Activated CD4-positive, alpha-beta T cell treated with anti-CD3 and anti-CD28 coated beads, Interleukin-2, amount 50 U/mL, for 48 hours (primary cell): Measurements from ENCODE around the gene ANKRD9.

Experiments used
- DNase-seq, 2 experiments: peaks; one replicate each; pipeline ENCODE4 v3.0.0-alpha.2; 2020

Gene ANKRD9

DNA sequence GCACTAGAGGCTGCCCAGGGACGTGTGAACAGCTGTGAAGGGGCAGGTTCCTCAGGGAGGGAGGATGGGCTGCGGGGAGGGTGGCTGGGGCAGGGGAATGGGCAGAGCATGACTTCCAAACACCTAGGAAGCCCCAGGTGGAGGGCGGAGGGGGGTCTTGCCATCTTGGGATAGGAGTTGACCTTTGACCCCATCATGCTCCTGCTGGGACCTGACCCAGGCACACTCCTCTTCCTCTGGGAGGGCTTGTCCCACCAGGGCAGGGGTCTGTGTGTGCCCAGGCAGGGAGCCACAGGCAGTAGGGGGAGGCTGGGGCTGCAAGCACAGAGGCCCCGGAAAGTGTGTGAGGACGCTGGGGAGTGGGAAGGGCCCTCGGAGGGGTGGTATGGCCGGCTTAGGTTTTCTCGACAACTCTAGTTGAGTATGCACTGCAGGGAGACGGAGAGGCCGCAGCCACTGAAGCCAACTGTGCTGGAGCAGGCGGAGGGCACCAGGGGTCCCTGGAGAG lies 3.3 kb upstream of the ANKRD9 start:
- DNase-seq, result no peak

GRCh38 chr14:102511538-102511937 lies 2.0 kb upstream of the ANKRD9 start:
- no peak for DNase-seq

DNA sequence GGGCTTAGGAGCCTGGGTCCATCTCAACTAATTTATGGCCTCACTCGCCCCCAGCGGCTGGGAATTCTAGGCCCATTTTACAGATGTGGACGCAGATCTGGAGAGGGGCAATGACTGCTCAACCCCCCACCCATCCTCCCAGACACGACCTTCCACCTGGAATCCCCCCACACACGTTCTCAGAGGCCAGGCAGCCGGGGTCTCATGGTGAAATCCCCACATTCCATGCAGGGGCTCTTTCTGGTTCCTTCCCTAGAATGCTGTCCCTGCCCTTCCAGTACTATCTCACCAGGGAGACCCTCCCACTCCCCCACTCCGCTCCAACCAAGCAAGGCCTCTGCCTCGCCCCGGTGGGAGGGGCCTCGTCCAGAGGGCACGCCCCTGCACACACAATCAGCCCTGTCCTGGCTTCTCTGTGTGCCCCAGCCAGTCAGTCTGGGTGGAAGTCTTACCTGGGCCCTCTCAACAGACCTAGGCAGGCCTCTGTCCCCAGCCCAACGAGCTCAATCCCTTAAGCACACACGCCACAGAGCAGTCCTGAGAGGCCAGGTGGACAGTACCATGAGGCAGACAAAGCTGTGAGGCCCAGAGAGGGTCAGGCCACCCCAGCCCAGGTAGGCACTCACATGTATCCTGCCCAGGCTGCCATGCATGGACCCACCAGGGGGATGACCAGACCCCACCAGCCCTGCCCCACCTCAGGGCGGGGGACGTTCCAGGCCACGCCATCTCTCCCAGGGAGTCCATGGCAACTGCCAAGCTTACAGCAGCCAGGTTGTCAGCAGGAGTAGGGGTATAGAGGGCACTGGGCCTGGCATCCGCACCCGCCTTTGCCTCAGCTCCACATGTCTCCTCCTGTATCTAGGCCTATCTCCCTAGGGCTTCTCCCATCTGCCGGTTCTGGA lies 1.3 kb upstream of the ANKRD9 start:
- DNase-seq, result peak; percentile 37 to 39

DNA sequence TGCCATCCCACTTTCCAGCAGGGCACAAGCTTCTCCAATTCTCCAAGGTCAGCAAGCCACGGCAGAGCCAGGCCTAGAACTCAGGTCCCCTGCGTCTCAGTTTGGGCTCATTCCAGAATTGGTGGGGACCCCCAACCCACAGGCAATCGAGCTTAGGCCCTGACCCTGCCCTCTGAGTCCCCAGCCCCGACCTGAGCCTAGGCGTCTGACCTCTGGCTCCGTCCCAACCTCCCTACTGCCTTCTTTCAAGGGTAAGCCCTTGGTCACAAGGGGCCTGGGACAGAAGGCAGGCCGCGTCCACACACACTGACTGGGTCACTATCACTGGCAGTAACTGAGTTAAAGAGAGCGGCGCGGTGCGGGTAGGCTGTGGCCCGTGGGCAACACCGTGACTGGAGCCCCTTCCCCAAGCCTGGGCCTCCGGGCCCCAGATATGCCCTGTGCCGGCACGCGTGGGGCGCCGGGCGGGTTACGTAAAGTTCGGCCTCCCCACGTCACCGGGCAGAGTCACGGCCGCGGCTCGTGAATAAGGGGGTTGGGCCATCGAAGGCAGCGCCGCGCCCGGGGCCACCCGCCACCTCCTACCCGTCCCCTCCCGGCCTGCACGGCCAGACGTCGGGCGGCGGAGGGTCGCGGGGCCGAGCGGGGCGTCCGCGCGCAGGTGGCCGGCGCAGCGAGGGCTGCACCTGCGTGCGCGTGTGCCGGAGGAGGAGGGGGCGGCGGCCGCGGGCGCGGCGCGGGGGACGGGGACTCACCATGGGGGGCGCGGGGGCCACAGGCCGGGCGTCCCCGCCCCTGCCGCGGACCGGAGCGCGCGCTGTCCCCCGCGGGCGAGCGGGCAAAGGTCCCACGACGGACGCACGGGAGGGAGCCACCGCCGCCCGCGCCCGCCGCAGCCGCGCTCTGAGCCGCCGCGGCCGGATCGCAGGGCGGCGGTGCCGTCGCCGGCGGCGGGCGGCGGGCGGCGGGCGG lies 516 bp downstream of the ANKRD9 start:
- peak in 1 of 2 experiments; percentile 30 for DNase-seq

DNA sequence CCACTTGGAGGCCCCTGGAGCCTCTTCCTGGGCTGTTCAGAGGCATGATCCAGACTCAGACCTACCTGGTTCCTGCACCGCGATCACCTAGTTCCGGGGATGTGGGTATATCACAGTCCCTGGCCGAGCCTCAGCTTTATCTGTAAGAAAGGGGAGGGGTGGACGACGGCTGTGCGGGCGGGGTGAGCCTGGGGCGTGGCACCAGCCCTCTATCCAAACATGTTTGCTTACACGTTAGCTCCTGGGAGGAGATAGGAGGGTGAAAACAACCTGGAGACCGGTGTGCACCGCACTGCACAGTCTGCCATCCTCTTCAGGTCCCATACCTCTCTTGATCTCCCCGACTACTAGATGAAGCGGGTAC lies 1.2 kb downstream of the ANKRD9 start:
- DNase-seq, result no peak

- no peak for DNase-seq
Measured at GRCh38 chr14:102507857-102508312, 1.7 kb downstream of the ANKRD9 start.

- no peak for DNase-seq
Measured at GRCh38 chr14:102507081-102507856, 2.3 kb downstream of the ANKRD9 start.

DNA sequence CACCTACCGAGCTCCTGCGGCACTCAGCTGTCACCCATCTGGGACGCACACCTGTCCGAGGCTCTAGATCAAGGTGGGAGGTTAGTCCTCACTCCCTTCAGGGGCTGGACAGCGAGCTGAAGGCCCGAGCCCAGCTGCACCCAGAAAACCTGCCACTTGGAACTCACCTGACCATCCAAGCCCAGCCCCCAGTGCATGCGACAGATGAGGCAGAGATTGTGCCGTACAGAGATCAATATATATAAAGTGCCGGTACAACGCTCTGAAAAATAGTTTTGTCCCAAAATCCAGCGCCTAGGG lies 3.0 kb downstream of the ANKRD9 start:
- no peak for DNase-seq

DNA sequence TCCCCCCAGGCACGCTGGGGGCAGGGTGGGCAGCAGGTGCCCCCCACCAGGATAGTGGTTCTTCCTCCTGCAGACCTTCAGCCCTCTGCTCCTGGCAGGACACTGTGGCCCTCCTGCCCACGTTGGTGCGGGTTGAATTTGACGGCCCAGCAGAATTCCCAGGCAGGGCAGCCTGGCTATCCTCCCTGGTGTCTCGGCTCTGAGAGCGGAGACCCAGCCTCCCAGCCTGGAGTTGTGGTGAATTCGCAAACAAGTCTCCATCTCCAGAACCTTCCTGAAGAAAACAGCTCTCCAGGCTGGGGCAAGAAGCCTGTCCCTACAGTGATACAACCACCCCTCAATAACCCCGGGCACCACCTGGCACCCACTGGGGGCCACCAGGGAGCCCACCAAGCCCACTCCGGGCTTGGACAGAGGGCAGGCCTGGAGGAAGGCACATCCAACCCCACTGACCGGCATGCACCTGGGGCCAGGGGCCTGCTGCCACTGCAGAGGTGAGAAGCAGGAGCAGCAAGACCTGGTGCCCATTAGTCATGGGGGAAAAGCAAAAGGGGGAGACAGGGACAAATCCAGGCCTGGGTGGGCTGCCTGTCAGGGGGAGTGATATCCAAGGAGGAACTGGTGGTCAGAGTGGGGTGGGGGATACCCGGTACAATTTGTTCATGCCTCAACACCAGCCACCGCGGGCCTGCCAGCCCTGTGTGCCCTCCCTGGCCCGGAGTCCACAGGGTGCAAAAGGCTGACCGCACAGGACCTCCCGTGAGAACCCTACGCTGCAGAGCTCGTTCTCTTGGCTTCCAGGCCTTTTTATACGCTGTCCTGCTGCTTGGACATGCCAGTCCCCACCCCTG lies 3.6 kb downstream of the ANKRD9 start:
- no peak for DNase-seq

DNA sequence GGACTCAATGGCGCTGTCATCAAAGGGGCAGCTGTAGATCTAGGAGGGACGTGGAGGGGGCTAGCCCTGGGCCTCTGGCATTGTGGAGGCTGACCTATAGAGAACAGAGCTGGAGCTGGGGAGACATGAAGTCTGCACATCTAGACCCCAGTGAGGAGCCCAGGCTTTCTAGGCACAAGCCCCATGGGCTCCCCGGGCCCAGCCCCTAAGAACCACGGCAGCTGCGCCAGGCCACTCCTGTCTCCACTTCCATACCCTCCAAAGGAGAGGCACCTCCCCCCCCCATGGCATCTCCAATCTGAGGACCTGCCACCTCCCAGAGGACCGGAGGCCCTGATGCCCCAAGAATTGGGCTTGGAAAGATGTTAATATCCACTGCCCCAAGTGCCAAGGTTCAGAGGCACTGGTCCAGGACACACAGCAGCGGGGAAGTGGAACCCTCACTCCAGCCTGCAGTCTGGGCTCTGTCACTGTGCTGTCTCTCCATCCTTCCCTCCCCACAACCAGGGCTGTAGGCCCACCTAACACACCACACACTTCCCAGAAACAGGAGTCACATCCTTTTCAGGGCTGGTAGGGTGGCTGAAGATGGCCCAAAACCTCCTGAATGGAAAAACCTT lies 4.5 kb downstream of the ANKRD9 start:
- DNase-seq, result no peak

DNA sequence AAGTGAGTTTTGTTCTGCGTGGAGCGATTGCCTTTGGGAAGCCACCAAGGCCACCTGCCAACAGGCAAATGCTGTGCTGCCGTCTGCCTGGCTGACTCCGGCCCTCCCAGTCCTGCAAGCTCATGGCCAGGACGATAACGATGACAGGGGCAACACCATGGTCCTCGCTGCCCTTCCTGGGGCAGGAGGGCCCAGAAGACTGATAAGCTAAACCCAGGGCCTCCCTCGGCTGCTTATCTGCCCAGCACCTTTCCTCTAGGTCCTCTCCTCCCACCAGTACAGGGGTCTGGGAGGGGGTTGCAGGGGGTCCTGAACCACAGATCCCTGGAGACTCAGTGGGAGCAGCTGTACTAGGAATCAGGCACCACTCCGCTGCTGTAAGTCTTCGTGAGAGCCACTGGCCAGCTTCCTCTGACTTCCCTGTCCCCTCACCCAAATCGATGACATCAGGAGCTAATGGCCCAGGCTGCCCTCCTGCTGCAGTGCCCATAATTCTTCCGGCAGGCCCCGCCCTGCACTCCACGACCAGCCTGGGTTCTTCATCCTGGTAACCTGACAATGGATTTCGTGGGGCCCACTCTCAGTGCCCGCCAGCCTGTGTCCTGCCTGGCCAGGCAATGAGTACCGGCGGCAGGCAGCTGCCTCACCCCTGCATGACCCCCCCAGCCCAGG lies 5.1 kb downstream of the ANKRD9 start:
- no peak for DNase-seq

DNA sequence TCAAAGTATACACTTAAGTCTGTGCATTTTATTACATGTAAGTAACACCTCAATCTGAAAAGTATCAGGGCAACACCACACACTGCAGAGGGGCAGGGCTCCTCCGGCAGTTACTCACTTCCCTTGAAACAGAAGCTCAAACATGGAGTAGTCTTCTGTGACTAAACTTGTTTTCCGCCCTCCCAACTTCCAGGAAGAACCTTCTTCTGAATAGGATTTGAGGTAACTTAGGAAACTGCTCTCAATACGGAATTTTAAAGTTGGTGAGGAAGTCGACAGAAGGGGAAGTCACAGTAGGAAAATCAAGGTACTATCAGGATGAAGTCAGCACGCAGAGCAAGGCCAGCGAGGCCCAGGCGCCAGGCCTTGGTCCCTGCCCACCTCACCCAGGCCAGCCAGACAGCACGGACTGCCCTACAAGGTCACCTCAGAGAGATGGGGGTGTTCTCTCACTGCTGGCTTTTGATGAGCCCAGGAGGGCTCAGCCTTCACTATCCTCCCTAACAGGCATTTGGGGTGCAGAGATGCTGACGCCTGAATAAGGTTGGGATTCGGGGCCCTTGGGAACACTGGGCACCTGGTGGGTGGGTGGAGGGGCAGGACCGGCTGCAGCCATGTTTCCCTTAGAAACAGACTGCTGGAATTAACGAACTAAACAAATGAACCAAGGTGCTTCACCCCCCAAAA lies 5.8 kb downstream of the ANKRD9 start:
- no peak for DNase-seq

GRCh38 chr14:102502571-102502970 lies 7.0 kb downstream of the ANKRD9 start:
- no peak for DNase-seq

DNA sequence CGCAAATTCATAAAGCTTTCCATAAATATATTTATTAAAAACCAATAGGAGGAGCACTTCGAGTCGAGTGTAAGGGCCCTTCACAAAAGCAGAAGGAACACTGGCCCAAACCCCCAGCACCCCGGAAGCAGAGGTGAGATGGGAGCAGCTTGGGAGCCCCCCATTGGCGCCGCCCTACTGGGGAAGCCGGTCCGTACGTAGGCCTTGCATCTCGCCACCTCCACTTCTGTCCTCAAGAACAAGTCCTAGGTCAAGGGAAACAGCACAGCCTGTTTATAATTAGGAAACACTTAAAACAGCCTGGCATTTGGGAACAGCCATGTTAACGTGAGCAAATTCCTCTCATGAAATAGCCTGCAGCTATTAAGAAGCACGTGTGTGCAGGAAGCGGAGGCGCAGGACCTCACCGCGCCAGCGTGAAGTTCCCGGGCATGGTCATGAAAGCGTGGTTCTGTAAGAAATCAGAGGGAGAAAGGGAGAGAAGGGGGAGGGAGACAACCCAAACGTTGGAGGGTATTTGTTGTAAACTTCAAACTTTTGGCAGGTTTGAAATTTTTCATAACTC lies 7.7 kb downstream of the ANKRD9 start:
- DNase-seq, result no peak

DNA sequence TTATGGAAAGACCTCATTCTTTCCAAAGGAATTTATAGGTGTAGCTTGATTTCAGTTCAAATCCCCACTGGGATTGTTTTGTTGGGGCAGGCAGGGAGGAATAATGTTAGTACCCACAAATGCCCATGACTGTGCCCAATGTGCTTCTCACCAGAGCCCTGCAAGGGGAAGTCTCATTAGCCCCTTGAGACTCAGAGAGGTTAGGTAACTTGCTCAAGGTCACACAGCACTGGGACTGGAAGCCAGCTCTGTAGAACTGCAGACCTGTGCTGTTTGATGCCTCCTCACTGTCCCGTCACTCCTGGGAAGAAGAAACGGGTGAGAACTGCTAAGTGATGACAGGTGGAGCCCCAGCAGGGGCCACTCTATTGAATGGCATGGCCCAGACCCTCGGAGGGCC lies 8.9 kb downstream of the ANKRD9 start:
- DNase-seq, result no peak

- no peak for DNase-seq
Measured at GRCh38 chr14:102500158-102500662, 9.4 kb downstream of the ANKRD9 start.

DNA sequence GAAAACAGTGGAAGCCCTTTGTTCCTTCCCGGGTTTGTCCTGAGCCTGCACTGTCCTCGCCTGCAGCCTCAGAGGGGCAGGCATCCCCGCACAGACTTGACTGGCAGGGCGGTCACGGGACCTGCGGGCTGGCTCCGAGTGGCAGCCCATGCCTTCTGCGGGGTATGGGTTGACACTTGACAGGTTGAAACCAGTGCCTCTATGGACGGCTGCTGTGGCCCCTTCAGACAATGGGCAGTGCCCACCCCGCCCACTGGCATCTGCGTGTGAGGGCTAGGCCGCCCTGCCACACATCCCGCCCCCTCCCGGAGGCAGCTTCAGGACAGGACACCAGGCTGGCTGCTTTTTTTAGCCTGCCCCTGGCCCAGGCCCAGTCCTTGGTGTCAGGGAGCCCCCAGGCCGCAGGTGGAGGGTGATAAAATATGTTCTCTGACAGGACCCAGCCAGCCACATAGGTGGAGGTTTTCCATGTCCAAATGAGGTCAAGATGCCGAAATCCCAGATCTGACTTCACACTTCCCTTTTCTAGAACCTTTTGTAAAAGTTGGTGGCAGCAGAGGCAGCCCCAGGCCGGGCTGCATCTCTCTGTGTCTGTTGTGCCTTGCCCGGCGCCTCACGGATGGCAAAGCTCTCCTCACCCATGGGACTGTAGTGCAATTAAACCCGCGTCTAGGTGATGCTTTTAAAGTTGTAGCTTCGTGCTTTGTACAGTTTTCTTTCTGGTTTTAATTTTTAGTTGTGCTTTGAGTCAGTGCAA lies 10.0 kb downstream of the ANKRD9 start:
- DNase-seq, result no peak

DNA sequence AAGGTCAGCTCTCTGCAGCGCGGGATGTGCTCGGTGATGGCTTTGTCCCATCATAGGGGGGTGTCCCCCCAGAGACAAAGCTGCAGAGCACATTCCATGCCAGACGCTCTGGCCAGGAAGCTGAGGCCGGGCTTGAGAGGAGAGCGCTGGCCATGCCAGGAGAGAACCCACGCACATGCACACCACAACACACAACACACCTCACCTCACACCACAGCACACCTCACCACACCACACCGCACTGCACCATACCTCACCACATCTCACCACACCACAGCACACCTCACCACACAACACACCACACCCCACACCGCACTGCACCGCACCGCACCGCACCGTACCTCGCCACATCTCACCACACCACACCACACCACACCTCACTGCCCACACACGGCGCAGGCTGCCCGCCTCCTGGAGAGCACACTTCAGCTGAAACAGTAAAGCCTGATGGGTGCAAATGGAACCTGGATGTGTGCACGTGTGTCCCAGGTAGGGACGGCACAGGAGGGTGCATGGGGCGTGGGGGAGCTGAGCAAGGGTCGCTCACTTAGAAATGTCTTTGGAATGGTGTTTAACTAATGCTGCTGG lies 10.8 kb downstream of the ANKRD9 start:
- DNase-seq, result no peak
